CD4-positive, alpha-beta T cell treated with Interleukin-10 for 1 hour (primary cell): ENCODE data around the gene IDUA.
"Not testable (repeated sequence)": the region's sequence is repeated elsewhere in the genome, so short reads cannot be mapped to it uniquely, and the experiment has no call there.

Experiments
- DNase-seq: peaks from one replicate; pipeline ENCODE4 v3.0.0-alpha.2; 2020

IDUA gene

DNA sequence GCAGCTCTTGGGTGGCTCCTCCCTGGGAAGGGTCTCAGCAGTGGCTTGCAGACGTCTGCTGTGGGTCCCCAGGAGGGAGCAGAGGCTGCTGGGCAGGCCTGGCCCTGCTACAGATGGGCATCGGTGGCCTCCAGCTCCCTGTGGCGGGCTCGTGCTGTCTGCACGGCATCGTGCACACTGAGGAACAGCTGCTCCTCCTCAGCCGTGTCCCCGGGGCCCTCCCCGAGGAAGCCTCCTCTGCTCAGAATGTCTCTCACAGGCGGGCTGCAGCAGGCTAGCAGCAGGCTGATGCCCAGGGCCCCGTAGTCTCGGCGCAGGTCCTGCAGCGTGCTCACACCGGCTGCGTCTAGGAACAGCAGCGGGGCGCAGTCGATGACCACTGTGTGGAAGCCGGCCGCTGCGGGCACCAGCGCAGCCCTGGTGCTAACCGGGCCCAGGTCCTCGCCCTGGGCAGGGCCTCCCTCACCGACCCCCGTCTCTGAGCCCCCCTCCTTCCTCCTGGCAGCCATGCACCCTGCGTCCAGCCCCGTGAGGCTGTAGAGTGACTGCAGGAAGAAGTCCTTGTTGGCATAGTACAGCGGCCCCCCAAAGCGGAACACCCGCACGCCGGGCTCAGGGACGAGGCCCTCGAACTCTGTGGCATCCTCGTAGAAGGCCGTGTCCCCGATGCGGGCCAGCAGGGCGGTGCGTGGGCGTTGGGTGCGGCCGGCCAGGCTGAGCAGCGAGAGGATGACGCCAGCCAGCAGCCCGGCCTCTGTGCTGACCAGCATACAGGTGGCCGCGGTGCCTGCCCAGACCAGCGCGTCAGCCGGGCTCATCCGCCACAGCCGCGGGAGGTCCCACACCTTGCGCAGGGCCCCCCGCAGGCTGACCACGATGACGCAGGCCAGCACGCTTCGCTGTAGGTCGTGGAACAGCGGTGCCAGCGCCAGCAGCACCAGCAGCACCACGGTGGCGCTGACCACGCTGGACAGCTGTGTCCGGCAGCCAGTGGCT is 2.2 kb downstream of the IDUA start:
- no peak for DNase-seq

DNA sequence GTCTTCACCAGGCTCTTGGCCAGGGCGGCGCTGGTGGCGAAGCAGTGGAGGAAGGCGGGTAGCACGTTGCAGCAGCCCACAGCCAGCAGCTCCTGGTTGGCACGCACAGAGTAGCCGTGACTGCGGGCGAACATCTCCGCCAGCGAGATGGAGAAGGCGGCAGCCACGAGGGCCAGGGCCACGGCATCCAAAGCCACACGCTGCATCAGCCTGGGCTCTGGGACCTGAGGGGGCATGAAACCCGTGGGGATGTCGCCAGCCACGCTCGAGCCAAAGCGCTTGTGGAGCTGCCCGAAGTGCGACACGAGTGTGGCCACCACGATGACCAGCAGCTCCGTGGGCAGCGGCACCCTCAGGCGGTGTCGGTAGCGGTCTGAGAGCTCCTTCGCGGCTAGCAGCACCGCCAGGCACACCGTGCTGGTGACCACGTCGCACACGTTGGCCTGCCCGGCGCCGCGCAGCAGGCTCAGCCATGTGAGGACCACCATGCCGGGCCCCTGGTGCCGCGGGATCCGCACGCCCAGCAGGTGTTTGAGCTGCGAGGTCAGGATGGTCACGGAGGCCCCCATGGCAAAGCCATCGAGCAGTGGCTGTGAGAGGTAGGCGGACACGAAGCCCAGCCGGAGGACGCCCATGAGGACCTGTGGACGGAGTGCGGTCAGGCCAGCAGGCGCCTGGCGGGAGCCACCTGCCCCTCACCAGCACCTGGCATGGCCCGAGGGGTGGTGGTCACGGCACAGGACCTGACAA is 3.1 kb downstream of the IDUA start:
- no peak for DNase-seq

DNA sequence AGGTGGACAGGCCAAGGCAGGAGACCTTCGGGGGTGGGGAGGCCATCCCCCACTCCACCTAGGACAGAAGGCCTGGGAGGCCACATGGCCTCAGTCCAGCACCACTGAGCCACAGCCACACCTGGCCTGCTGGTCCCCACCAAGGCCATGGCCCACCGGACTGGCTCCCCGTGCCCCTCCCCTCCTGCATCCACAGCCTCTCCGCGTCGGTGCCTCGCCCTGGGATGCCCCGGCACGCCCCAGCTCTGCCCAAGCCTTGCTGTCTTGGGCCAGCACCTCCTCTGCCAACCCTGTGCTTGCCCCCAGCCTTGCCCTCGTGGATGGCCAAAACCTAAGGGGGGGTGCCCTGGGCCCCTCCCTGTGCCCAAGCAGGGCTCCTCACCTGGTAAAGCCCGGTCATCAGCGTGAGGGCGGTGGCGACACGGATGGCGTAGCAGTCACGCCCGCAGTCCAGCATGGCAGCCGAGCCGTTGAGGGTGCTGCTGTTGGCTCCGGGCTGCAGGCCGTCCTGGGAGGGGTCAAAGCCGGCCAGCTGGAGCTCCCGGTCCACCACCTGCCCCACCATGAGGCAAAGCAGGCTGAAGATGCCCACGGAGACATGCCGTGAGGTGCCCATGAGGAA is 4.0 kb downstream of the IDUA start:
- DNase-seq: no peak

DNA sequence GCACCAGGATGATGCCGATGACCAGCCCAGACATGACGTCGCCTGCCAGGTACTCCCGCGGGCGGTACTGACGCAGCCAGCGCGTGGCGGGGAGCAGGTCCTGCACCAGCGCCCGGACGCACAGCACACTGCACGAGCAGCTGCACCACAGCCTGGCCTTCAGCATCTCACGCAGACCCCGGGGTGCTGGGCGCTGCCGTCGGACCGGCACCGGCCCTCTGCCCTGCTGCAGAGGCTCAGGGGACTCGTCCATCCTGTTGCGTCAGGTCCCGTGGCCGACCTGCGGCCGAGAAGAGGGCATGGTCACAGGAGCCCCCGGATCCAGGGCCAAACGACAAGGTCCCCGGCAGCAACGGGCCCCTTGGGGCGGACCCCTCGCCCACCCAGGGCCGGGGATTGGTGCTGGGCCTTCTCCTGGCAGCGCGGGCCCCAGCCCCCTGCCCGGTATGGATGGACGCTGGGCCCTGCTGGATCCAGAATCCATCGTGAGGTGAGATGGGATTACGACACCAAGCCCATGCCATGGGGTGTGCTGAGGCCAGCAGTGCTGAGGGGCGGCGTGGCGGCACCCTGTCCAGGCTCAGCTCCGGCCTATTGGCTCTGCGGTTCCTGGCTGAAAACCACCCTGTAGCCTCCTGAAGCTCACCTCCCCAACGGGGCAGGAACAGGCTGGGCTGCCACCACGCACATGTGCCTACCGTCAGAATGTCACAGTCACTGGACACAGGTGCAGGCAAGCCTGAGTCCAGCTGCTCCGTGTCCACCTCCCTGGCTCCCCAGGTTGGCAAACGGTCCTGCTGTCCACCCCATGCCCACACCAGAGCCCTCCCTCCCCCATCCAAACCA is 4.8 kb downstream of the IDUA start:
- DNase-seq: no peak

DNA sequence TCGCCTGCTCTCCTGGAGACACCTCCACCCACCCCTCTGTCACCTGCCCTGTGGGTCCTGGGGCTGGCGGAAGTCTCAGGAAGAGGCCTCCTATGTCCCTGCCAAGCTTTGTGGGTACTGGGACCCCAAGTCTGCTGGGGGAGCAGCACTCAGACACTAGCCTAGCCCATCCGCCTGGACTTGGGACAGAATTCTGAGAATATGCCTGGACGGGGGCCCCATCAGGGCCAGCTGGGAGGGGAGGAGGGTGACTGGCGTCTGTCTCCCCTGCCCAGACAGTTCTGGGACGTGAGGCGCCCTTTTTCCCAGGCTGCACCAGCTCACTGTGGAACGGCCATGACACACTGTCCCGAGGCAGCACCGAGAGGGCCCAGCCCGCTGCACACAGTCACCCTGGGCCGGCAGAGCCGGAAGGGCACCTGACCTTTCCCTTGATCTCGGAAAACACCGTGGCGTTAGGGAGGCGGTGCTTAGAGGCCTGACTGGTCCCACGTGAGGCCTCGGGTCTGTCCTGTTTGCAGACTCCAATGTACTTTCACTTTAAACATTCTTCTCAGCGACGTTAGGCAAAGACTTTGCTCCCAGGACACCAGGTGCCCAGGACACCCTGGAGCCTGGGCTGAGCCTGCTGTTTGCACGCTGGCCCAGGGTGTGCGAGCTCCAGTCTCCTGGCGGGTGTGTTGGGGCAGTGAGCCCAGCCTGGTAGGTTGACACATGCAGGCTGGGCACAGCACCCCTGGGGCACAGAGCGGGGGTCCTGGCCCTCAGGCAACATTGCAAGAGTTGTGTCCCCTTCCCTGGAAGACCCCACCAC is 5.7 kb downstream of the IDUA start:
- DNase-seq: no peak

DNA sequence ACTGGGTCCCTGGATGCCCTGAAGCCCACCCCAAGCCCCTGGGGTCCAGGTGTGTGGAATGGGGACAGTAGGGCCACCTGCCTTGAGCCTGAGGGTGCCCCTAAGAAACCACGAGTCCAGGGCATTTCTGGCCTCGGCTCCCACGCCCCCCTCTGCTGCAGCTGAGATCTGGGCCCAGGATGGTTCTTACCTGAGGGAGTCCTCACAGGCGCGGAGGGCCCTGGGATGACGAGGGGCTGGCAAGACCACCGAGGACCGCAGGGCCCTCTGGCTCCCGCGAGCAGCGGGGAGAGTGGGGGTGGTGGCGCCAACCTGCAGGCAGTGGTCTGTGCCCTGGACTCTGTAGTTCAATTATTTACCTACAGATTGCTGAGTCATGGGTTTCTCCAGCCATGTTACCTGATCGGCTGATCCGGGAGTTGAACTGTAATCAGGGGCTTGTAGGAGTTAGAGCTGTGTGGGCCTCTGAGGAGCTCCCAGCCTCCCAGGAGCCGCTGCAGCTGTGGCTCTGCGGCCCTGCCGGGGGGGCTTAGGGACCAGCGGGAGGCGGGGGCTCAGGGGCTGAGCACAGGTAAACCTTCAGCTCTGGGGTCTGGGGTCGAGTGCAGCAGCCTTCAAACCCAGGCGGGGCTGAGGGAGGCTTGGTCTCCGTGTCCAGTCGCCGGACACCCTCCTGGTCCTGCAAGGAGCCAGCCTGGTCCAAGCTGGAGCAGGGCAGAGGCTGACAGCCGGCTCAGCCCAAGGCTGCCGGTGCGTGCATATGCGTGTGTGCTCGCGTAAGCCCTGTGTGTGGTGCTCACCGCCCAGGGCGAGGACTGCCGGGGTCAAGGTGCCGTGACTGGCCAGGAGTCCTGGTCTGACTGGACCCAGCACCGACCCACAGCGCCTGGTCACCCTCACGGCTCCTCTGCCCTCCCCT is 6.5 kb downstream of the IDUA start, which contains the start of gene SLC26A1:
Gene SLC26A1 (minus strand): TSS at position 294 of the 919 bp plus-strand sequence. CDS start 1,701 bp downstream, outside the sequence.
- DNase-seq: no peak

DNA sequence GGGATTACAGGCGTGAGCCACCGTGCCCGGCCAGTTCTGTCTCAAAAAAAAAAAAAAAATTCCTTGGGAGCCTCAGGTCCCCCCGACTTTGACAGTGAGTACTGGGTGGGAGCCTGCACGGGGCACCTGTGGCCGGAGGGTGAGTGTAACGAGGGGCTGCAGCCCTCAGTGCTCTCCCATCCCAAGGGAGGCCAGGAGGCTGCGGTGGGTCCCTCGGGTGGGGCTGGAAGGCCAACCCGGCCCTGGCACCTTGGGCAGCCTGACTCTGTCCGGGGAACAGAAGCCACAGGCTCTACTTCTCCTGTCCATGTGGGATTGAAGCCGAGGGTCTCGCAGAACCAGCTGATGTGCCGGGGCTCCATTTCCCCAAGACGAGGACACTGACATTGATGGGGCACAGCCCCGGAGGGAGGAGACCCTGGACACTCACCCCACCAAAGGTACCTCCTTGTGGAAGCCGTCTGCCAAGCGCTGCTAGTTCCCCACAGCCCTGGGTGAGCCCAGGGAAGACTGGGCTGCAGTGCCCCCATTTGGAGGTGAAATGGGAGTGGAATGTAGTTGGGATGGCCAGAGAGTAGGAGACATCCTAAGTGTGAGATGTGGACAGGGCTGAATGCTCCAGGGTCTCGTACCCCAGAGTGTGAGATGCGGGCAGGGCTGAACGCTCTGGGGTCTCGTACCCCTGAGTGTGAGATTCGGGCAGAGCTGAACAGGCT is 8.6 kb downstream of the IDUA start:
- no peak for DNase-seq

DNA sequence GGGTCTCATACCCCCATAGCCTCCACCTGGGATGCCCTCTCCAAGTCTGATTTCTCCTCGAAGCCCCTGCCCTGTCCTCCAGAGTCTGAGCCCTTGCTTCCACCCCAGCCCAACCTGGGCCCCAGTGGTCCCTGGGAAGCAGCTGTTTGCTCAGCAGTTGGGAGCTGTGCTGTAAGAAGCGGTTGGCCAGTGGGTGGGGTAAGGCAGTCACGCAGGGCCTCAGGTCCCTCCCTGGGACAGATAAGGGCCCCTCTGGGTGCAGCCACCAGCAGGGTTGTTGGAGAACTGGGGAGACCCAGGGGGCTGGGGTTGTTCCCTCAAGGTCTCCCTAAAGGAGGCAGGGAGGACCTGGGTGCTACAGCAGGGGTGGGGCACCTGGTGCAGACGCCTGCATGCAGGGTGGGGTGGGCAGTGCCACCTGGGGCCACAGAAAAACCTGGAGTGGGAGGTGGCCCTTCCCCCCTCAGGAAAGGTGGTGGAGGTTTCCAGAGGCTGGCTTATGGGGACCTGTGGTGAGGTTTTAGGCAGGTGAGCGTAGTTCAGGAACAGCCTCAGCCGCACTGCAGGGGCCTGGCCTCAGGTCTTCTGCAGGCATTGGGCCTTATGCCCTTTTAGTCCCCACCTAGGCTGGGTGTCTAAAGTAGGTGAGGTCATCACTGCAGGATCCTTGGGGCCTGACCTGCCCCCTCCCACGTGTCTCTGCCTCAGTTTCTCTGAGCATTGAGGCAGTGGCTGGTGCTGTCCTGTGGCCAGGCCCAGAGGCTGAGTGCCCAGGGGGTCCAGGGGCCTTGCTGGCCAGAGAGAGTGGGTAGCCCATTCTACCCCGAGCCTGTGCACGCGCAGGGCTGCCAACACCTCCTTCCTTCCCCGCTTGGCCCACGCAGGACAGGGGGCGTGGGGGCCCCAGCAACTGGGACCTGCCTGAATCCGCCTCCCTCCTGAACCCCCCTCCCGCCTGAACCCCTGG is 9.5 kb downstream of the IDUA start:
- no peak for DNase-seq

DNA sequence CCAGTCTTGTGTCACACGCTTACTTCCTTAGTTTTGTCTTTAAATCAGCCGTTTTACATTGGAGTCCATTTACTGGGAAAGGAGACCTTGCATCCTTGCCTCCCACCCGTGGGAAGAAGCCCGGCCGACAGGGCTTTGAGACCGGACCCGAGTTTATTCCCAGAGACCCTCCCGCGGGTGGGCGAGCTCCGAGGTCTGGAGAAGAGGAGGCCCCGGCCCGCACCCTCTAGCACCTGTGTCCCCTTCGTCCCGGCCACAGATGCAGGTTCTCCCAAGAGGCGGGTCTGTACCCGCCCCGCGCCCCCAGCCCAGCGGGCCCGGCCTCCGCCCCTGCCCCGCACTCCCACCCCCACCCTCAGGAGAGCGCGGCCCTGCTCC is 10.1 kb downstream of the IDUA start:
- DNase-seq: no peak

DNA sequence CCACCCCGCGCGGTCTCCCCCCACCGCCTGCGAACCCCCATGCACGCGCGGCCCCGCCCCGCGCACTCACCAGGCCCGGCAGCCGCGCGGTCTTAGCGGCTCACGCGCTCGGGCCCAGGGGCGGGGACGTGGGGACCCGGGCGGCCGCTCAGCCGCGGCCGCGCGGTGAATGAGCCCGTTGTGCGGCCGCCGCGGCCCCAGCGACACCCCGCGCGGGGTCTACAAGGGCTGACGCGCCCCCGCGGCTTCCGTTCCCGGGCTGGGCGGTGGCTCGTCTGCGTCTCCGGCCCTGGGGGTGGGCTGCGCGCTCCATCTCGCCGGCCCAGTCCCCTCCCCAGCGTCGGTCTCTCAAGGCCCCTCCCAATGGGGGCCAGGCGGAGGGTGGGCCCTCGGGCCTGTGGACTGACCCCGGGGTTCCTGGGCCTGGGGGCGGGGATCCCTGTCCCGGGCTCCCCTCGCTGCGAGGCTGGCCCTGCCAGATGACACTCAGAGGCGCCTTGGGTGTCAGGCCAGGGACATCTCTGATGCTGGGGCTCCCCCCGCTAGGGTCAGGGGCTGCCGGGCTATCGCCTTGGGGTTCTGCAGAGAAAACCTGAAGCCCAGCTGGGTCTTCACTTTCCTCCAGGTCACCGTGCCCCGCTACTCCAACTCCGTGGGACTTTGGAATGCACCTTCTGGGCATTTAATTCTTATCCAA is 10.7 kb downstream of the IDUA start:
- DNase-seq: no peak

DNA sequence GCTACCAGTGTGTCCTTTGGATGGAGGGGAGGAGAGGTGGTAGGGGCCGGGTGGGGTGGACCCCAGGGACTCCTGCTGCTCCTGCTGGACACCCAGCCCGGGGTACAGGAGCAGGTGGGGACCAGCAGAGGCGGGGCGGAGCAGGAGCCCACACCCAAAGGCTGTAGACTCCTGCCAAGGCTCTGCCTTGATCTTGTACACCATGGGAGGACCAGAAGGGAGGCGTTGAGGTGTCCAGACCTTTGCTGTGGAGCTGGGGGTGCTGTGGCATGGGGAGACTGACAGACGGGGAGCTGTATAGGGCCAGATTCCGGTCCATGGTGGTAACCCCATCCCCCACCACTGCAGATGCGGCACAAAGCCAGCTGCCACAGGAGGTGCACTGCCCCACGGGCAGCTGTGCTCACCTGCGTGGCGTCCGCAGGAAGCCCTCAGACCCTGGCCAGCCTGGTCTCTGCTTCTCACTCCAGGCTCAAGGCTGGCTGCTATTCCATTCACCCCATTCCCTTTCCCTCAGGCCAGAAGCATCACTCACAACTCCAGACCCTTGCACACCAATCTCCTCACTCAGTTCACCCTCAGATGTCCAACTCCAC is 11.3 kb downstream of the IDUA start:
- DNase-seq: no peak

DNA sequence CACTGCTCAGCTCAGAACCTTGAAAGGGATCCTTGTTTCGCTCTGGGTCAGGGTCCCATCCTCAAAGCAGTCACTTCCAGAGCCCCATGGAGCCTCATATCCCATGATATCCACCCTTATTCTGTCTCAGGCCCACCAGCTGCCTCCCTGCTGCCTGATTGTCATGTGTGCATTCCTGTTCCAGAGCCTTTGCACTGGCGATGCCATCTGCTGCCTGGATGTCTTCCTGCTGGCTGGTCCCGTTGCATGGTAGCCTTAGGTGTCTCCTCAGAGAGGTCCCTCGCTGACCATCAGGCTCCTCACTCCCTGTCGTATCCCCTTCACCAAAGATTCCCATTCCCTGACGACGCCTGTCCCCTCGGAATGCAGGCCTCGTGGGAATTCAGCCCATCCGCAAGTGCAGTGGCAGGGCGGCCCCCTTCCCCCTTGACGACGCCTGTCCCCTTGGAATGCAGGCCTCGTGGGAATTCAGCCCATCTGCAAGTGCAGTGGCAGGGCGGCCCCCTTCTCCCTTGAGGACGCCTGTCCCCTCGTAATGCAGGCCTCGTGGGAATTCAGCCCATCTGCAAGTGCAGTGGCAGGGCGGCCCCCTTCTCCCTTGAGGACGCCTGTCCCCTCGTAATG is 12.5 kb downstream of the IDUA start:
- not testable (repeated sequence) for DNase-seq

DNA sequence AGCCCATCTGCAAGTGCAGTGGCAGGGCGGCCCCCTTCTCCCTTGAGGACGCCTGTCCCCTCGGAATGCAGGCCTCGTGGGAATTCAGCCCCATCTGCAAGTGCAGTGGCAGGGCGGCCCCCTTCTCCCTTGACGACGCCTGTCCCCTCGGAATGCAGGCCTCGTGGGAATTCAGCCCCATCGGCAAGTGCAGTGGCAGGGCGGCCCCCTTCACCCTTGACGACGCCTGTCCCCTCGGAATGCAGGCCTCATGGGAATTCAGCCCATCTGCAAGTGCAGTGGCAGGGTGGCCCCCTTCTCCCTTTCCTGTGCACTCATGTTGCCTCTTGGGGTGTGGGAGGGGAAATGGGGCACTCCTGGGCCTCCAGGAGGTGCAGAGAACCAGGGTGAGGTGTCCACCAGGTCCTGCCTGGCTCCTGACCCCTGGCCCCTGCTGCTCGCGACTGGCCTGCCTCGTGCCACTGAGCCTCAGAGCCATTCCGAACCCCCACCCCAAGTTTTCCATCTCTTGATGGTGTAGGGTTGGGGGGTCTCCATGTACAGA is 13.1 kb downstream of the IDUA start:
- no peak for DNase-seq

DNA sequence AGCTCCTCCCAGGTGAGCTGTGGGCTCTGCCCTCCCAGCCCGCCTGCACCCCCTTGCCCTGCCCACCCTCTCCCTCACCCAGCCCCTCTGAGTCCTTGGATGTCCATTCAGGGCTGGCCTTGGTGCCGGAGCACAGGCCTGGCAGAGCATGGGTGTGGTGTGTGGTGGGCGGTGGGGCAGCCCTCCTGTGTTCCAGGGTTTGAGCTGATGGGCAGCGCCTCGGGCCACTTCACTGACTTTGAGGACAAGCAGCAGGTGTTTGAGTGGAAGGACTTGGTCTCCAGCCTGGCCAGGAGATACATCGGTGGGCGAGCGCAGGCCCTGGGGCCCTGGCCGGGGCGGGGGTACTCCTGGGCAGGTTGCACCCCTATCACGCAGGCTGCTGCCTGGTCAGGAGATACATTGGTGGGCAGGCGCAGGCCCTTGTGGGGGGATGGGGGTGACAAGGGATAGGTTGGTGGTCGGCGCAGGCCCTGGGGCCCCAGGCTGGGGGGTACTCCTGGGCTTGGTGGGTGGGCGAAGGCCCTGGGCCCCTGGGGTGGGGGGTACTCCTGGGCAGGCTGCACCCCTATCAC is 13.9 kb downstream of the IDUA start:
- DNase-seq: no peak

DNA sequence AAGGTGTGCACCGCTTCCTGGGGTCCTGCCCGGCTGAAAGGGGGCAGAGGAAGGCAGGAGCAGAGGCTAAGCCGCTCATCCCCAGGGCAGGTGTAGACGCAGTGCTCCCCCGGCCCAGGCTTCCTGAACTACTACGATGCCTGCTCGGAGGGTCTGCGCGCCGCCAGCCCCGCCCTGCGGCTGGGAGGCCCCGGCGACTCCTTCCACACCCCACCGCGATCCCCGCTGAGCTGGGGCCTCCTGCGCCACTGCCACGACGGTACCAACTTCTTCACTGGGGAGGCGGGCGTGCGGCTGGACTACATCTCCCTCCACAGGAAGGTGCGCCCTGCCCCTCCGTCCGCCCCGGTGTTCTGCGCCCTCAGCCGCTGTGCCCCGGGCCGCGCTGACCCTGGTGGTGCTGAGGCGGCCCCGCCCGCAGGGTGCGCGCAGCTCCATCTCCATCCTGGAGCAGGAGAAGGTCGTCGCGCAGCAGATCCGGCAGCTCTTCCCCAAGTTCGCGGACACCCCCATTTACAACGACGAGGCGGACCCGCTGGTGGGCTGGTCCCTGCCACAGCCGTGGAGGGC is 14.8 kb downstream of the IDUA start:
- no peak for DNase-seq

DNA sequence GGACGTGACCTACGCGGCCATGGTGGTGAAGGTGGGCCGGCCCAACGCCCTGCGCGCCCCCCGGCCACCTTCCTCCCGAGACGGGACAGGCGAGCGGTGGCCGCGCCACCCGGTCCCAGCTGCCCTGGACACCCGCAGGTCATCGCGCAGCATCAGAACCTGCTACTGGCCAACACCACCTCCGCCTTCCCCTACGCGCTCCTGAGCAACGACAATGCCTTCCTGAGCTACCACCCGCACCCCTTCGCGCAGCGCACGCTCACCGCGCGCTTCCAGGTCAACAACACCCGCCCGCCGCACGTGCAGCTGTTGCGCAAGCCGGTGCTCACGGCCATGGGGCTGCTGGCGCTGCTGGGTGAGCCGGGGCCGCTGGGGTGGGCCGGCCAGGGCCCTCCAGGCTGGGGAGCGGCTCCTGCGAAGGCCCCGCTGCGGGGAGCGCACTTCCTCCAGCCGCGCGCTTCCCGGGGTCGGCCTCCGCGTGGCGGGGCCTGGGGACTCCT is 15.3 kb downstream of the IDUA start:
- no peak for DNase-seq
